ENCODE results near the gene CFAP206.

The CFAP206 gene

GRCh38 chr6:87401832-87402231 lies 5.9 kb upstream of the CFAP206 start:
- H3K36me3 ChIP-seq (ENCODE audit: control insufficient read depth in 1 of 2, insufficient read depth in 2 of 2, low read length in 2 of 2): no peaks in the 10 kb centered on the region
- no peak overlapping the region for H4K91ac ChIP-seq (ENCODE audit: low read depth, low read length)
- no peaks in the 10 kb centered on the region for H3K79me1 ChIP-seq (ENCODE audit: low read length)
- H2BK5ac ChIP-seq (ENCODE audit: low read depth, low read length, poor library complexity): no peak overlapping the region
- H3K27ac ChIP-seq (ENCODE audit: low read depth, low read length): no peak overlapping the region
- DNase-seq: no peak
- no peak overlapping the region for H3K4me3 ChIP-seq (ENCODE audit: low read depth, low read length)
- H3K4me1 ChIP-seq (ENCODE audit: control insufficient read depth in 1 of 2, insufficient read depth in 2 of 2, low read length in 2 of 2): no peaks in the 10 kb centered on the region
- no peak overlapping the region for H2AK5ac ChIP-seq (ENCODE audit: low read length)
- no peaks in the 10 kb centered on the region for H3K79me2 ChIP-seq (ENCODE audit: control insufficient read depth, insufficient read depth, low read length, poor library complexity)
- no peak overlapping the region for H3K14ac ChIP-seq (ENCODE audit: low read length)
- no peaks in the 10 kb centered on the region for H3K27me3 ChIP-seq (ENCODE audit: insufficient read depth, low read length)
- H3K9me3 ChIP-seq (ENCODE audit: insufficient read depth, low read depth, low read length): no peaks in the 10 kb centered on the region
- no peak overlapping the region for H4K12ac ChIP-seq (ENCODE audit: low read depth, low read length)
- H3K4ac ChIP-seq (ENCODE audit: low read depth, low read length): no peak overlapping the region
- no peak overlapping the region for H2BK12ac ChIP-seq (ENCODE audit: low read length)
- H3K9ac ChIP-seq (ENCODE audit: low read length): no peak overlapping the region
- no peak overlapping the region for H2BK120ac ChIP-seq (ENCODE audit: insufficient read depth, low read length, poor library complexity)
- WGBS (ENCODE audit: extremely low coverage, insufficient coverage, insufficient read length): no CpG with 5 or more reads among the region's 3 CpGs
- no peak overlapping the region for H3K4me2 ChIP-seq (ENCODE audit: low read length)
- H3K23ac ChIP-seq (ENCODE audit: low read length): no peak overlapping the region
- H4K8ac ChIP-seq (ENCODE audit: low read depth, low read length): no peak overlapping the region
- no peak overlapping the region for H2AFZ ChIP-seq (ENCODE audit: insufficient read depth, low read length, poor library complexity)
- H3K18ac ChIP-seq (ENCODE audit: low read length): no peak overlapping the region

DNA sequence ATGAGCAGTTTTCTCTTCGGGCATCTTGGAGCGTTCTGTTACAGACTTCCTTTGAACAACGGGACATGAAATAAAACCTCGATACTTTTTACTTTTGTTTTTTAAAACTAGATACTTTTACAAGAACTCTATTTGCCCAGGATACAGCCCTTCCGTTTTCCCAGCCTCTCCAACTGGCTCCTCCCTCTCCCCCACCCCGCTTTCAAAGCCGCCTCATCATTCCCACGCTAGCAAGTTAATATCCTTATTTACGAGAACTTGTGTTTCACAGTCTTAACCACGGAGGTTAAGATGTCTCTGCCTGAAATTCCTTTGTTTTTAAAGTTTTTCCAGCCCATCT lies 241 bp upstream of the CFAP206 start:
- Histone ChIP-seq H4K91ac (ENCODE audit: low read depth, low read length) (no peak overlapping the region), H3K14ac (ENCODE audit: low read length) (no peak overlapping the region), H2AFZ (ENCODE audit: insufficient read depth, low read length, poor library complexity) (no peak overlapping the region), H2AK5ac (ENCODE audit: low read length) (no peak overlapping the region), H3K4me1 (ENCODE audit: control insufficient read depth in 1 of 2, insufficient read depth in 2 of 2, low read length in 2 of 2) (peaks cover 0 to 2% of the 10 kb centered on the region in 2 experiments), H3K4me3 (ENCODE audit: low read depth, low read length) (peak overlapping the region; percentile 55), H4K8ac (ENCODE audit: low read depth, low read length) (no peak overlapping the region), H3K9ac (ENCODE audit: low read length) (no peak overlapping the region), H3K4ac (ENCODE audit: low read depth, low read length) (no peak overlapping the region), H3K27ac (ENCODE audit: low read depth, low read length) (no peak overlapping the region), H3K9me3 (ENCODE audit: insufficient read depth, low read depth, low read length) (no peaks in the 10 kb centered on the region), H3K79me1 (ENCODE audit: low read length) (peaks cover 8% of the 10 kb centered on the region), H3K4me2 (ENCODE audit: low read length) (peak overlapping the region; percentile 63), H4K12ac (ENCODE audit: low read depth, low read length) (no peak overlapping the region), H3K36me3 (ENCODE audit: control insufficient read depth in 1 of 2, insufficient read depth in 2 of 2, low read length in 2 of 2) (no peaks in the 10 kb centered on the region), H3K27me3 (ENCODE audit: insufficient read depth, low read length) (no peaks in the 10 kb centered on the region), H2BK120ac (ENCODE audit: insufficient read depth, low read length, poor library complexity) (no peak overlapping the region), H2BK5ac (ENCODE audit: low read depth, low read length, poor library complexity) (no peak overlapping the region), H3K23ac (ENCODE audit: low read length) (no peak overlapping the region), H2BK12ac (ENCODE audit: low read length) (no peak overlapping the region), H3K79me2 (ENCODE audit: control insufficient read depth, insufficient read depth, low read length, poor library complexity) (peaks cover 2% of the 10 kb centered on the region), H3K18ac (ENCODE audit: low read length) (no peak overlapping the region)
- DNase-seq: no peak
- no CpG with 5 or more reads among the region's 10 CpGs for WGBS (ENCODE audit: extremely low coverage, insufficient coverage, insufficient read length)

DNA sequence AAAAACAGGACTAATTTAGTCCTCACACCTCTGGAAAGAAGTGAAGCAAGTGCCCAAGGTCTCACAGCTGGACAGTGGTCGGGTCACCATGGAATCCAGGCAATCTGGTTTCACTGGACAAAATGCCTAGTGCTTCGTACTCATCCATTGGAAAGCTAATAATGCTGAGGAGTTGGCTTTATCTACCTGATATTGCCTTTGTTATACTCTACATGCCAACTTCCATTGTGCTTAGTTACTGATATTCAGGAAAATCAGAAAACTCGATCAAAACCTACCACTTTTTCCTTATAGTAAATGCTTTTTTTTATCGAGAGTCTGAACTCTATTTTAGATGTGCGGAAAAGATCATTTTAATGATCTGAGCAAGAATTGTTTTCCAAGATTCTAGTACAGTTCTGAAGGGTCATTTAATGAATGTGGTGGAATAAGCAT lies 966 bp downstream of the CFAP206 start:
- Histone ChIP-seq H3K9me3 (ENCODE audit: insufficient read depth, low read depth, low read length) (no peaks in the 10 kb centered on the region), H3K79me1 (ENCODE audit: low read length) (peaks cover 8% of the 10 kb centered on the region), H2AK5ac (ENCODE audit: low read length) (no peak overlapping the region), H2BK12ac (ENCODE audit: low read length) (peak overlapping the region; percentile 53), H3K9ac (ENCODE audit: low read length) (peak overlapping the region; percentile 32), H3K27ac (ENCODE audit: low read depth, low read length) (peak overlapping the region; percentile 73), H3K23ac (ENCODE audit: low read length) (no peak overlapping the region), H3K18ac (ENCODE audit: low read length) (peak overlapping the region; percentile 95), H3K4me3 (ENCODE audit: low read depth, low read length) (peak overlapping the region; percentile 70), H4K8ac (ENCODE audit: low read depth, low read length) (peak overlapping the region; percentile 97), H3K14ac (ENCODE audit: low read length) (peak overlapping the region; percentile 97), H3K4ac (ENCODE audit: low read depth, low read length) (peak overlapping the region; percentile 93), H3K36me3 (ENCODE audit: control insufficient read depth in 1 of 2, insufficient read depth in 2 of 2, low read length in 2 of 2) (no peaks in the 10 kb centered on the region), H2BK120ac (ENCODE audit: insufficient read depth, low read length, poor library complexity) (peak overlapping the region; percentile 88), H4K91ac (ENCODE audit: low read depth, low read length) (peak overlapping the region; percentile 90), H3K4me2 (ENCODE audit: low read length) (peak overlapping the region; percentile 65), H3K27me3 (ENCODE audit: insufficient read depth, low read length) (no peaks in the 10 kb centered on the region), H3K4me1 (ENCODE audit: control insufficient read depth in 1 of 2, insufficient read depth in 2 of 2, low read length in 2 of 2) (peaks cover 0 to 2% of the 10 kb centered on the region in 2 experiments), H3K79me2 (ENCODE audit: control insufficient read depth, insufficient read depth, low read length, poor library complexity) (peaks cover 2% of the 10 kb centered on the region), H2BK5ac (ENCODE audit: low read depth, low read length, poor library complexity) (peak overlapping the region; percentile 86), H4K12ac (ENCODE audit: low read depth, low read length) (peak overlapping the region; percentile 99), H2AFZ (ENCODE audit: insufficient read depth, low read length, poor library complexity) (peak overlapping the region; percentile 92)
- WGBS (ENCODE audit: extremely low coverage, insufficient coverage, insufficient read length): no CpG with 5 or more reads among the region's 5 CpGs
- DNase-seq: peak; percentile 86 to 96

DNA sequence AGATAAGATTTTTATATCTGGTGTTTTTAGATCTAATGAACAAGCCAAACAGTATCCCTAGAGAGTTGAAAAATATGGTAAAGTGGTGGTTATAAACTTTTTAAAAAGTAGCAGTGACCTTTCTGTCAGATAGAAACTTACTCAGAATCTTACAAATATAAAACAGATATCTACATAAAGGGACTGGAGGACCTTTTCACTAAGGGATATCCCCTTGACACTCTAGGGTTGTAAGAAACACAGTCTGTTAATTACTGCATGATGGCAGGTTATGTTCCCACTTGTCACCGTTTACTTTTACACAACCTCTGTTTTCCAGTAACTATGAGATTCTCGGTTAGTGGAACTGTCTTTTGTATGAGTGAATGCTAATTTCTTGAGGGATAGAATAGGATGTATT lies 11.5 kb downstream of the CFAP206 start:
- Histone ChIP-seq H2BK120ac (ENCODE audit: insufficient read depth, low read length, poor library complexity) (no peak overlapping the region), H3K9ac (ENCODE audit: low read length) (no peak overlapping the region), H3K4me3 (ENCODE audit: low read depth, low read length) (no peak overlapping the region), H4K8ac (ENCODE audit: low read depth, low read length) (no peak overlapping the region), H3K23ac (ENCODE audit: low read length) (no peak overlapping the region), H3K79me1 (ENCODE audit: low read length) (peaks cover 7% of the 10 kb centered on the region), H3K27ac (ENCODE audit: low read depth, low read length) (no peak overlapping the region), H2AK5ac (ENCODE audit: low read length) (no peak overlapping the region), H3K14ac (ENCODE audit: low read length) (no peak overlapping the region), H3K79me2 (ENCODE audit: control insufficient read depth, insufficient read depth, low read length, poor library complexity) (no peaks in the 10 kb centered on the region), H3K4me1 (ENCODE audit: control insufficient read depth in 1 of 2, insufficient read depth in 2 of 2, low read length in 2 of 2) (peaks cover 0 to 2% of the 10 kb centered on the region in 2 experiments), H3K27me3 (ENCODE audit: insufficient read depth, low read length) (no peaks in the 10 kb centered on the region), H3K36me3 (ENCODE audit: control insufficient read depth in 1 of 2, insufficient read depth in 2 of 2, low read length in 2 of 2) (no peaks in the 10 kb centered on the region), H4K12ac (ENCODE audit: low read depth, low read length) (no peak overlapping the region), H2AFZ (ENCODE audit: insufficient read depth, low read length, poor library complexity) (no peak overlapping the region), H2BK5ac (ENCODE audit: low read depth, low read length, poor library complexity) (no peak overlapping the region), H3K18ac (ENCODE audit: low read length) (no peak overlapping the region), H3K4ac (ENCODE audit: low read depth, low read length) (no peak overlapping the region), H4K91ac (ENCODE audit: low read depth, low read length) (no peak overlapping the region), H2BK12ac (ENCODE audit: low read length) (no peak overlapping the region), H3K9me3 (ENCODE audit: insufficient read depth, low read depth, low read length) (no peaks in the 10 kb centered on the region), H3K4me2 (ENCODE audit: low read length) (no peak overlapping the region)
- WGBS (ENCODE audit: extremely low coverage, insufficient coverage, insufficient read length): no CpG with 5 or more reads among the region's 2 CpGs
- no peak for DNase-seq
